Subcutaneous adipose tissue (tissue), 4 donors: ENCODE data around the gene PDE2A. TPM values are rescaled to one million over a fixed set of nuclear protein-coding genes. Genes with fewer than 3 reads are reported as not detected.

Source experiments
- total RNA-seq, 4 donors: library from RNA; depleted of rRNA; stranded (reverse); fragments of >200 nt; gene quantifications; one replicate each; pipeline ENCODE4 v1.1.0, GENCODE V29; 2016
- TF ChIP-seq, protein P1 (sequence below): fragments of 450-650 bp; IDR thresholded peaks from one replicate; pipeline ENCODE4 v1.5.1; 2016; ENCODE audit warnings: low read depth, mild to moderate bottlenecking, control low read depth, antibody characterized with exemption, moderate library complexity

The PDE2A gene
- total RNA-seq, 4 donors from 2014 or later = 51.2 to 325 (median 74.5) TPM

DNA sequence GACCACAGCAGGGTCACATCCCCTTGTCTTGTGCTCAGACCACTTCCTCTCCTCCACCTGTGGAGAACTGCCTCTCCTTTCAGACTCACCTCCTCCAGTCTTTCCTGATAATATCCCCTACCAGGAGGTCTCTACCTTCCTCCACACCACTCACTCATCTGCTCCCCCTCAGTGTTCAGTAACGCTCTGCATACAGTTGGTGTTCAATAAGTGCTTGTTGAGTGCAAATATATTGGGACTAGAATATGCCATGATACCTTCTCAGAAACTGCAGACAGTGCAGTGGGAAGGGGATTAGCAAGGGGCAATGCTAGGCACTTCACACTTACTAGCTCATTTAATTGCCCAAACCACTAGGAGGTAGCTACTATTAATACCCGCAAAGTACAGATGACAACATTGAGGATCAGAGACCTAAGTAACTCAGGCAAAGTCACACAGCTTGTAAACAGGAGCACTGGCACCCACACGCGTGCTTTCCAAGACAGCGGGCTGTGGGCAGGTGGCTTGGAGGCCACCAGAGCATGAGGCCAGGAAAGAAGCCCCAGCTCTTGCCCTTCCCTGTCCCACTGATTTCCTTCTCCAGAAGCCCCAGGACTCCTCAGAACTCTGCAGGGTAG is 8.1 kb upstream of the PDE2A start:
- TF ChIP-seq, protein P1, sequence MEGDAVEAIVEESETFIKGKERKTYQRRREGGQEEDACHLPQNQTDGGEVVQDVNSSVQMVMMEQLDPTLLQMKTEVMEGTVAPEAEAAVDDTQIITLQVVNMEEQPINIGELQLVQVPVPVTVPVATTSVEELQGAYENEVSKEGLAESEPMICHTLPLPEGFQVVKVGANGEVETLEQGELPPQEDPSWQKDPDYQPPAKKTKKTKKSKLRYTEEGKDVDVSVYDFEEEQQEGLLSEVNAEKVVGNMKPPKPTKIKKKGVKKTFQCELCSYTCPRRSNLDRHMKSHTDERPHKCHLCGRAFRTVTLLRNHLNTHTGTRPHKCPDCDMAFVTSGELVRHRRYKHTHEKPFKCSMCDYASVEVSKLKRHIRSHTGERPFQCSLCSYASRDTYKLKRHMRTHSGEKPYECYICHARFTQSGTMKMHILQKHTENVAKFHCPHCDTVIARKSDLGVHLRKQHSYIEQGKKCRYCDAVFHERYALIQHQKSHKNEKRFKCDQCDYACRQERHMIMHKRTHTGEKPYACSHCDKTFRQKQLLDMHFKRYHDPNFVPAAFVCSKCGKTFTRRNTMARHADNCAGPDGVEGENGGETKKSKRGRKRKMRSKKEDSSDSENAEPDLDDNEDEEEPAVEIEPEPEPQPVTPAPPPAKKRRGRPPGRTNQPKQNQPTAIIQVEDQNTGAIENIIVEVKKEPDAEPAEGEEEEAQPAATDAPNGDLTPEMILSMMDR = no peak

DNA sequence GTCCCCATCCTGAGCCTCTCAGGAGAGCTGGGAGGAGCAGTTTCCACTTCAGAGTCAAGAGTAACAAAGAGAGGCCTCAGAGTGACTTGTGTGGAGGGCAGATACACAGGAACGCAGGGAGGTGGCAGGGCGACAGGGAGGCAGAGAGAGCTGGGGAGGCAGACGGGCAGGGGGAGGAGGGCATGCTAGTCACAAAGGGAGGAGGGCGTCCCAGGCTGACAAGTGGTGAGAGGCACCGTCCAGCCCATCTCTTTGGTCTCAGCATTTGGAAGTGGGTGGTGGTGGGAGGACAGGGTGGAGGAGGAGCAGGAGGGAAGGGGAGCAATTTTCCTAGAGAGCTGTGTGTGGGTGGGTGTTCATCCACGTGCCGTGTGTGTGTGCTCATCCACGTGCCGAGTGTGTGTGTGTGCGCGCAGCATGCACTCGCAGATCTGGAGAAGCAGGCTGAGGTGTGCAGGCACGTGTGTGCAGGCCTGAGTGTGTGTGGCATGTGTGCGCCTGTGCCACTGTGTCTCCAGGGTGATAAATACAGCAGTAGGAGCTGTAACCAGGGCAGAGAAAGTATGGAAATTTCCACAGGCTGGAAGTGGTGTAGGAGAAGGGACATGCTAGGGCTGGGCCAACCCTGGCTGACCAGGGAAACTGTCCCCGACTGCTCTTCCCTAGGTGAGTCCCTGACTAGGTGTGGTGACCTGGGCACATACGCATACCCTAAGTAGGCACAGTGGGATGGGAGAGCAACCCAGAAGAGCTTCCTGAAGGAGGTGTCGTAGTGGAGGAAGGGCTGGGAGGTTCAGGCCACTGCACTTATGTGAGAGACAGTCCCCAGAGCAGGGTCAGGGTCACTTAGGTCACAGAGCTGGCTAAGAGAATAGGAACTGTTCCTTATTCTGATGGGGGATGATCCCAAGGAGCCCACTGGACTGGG is 7.3 kb upstream of the PDE2A start:
- TF ChIP-seq, protein P1 = no peak

DNA sequence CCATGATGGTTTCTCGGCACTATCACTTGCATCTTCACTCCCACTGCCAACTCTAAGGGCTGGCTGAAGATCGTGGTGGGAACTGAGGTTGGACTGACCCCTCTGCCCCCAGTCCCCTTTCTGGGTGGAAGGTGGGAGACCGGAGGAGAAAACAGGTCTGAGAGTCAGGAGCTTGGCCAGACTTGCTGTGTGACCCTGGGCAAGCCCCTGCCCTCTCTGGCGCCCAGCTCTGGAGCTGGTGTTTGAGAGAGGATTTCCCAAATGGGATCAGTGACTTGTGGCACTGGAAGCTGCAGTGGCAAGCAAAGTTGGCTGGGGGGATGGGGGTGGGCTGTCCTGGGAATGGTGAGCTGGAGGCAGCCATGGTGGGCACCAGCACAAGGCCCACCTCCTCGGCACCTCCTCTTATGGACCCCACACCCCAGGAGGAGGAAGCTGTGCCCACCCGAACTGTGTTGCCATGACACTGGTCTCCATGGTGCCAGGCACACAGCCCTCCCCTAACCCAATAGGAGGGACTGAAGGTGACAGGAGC is 6.5 kb upstream of the PDE2A start:
- TF ChIP-seq, protein P1 = no peak

DNA sequence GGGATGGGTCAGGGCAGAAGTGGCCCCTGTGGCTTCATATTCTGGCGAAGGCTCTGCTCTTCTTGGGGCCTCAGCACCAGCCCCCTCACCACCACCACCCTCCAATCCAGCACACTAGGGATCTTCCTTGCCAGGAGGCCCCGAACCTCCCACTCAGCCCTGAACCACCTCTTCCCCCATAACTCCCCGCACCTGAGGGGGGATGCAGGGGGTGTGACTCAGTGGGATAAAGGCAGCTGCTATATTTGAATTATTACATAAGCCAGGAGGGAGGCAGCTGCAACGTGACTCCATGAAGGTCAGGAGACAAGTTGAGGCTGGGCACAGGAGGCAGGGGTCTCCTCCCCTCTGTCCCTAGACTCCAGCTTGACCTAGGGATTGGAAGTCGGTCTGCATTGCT is 5.6 kb upstream of the PDE2A start:
- TF ChIP-seq, protein P1 = no peak

DNA sequence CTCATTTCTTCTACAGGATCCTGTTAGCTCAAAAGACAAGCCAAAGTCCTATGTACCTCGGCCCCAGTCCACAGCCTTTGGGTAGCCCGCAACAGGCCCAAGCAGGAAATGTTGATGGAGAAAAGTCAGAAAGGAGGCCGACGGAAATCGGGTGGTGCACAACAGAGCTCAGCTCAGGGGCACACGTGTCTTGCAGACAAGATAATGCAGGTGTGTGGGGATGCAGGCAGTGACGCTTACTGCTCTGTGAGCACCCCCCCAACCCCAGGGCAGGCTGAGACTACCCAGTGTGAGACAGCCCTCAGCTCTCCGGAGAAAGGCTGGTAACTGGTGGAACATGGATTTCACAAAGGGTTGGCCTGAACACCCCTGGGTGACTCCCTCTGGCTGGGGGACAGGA is 4.3 kb upstream of the PDE2A start:
- TF ChIP-seq, protein P1 = no peak

DNA sequence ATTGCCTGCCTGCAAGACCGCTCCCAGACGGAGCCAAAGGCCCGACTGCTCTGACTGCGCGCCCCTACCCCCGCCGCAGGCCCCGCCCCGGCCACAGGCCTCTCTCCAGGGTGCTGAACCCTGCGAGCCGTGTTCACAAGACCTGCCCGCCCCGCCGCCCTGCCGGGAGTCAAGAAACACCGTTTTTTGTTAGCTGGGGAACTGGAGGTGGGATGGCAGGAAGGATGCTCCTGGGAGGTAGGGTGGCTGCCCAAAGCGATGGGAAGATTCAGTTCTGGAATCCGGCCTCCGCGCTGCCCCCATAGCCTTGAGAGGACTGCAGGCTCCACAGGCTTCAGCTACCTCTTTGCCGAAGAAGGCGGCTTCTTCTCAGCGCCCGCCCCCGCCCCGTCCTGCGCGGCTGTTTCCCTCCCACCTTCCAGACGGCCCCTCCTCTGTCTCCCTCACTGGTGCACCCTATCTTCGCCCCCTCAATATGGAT is 2.7 kb upstream of the PDE2A start:
- TF ChIP-seq, protein P1 = no peak

DNA sequence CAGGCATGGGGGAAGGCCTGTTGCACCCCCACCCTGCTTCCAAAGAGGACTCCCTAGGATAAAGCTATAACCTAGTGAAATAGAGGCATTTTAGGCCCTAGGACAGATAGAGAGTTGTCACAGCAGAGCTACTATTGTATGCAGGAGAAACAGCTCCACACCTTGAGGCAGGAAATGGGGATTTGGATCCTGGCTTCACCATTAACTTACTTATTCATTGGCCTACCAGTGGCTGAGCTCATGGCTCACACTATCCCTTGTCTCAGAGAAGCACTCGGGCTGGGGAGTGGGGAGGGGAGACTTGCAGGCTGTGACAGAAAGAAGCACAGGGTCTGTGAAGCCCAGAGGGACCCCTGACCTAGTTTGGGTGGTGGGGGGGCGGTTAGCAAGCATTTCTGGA is 999 bp upstream of the PDE2A start:
- TF ChIP-seq, protein P1 = no peak
